ENCODE data around the gene OTOS. TPM values are rescaled to one million over a fixed set of nuclear protein-coding genes. Genes with fewer than 3 reads are reported as not detected.

OTOS gene
- total RNA-seq, 4 donors from 2014 or later = not detected

DNA sequence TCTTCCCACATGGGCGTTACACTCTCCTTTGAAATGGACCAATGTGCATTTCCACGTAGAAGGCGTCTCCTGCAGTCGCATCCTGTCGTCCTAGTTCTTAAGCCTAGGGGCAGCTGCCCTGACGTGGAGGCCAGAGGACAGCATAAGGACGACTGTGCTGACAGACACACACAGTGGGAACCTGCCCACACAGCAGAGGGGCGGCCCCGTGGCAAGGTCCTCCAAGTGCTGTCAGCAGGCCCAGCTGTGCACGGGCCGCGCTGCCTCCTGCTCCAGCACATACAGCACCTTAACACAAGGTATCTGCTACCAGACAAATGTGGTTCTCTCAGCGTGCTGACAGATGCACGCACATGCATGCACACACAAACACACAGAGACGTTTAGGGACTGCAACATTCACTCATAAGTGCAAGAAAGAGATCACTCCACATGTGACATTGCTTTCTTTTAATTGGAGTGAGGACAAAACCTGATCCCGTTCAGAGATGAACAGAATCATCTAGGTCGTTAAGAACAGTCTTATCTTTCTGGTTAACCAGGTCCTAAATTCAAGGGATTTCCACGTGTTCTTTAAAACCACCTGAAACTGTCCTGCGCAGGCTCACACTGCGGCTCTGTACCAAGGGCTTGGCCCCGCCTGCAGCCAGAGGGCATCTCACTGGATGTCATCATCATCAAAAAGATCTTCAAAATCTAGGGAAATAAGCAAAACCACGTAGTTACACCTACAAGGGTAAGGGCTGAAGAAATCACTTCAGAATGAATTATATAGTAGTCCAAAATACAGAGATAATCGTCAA lies 9.9 kb downstream of the OTOS start:
- in situ Hi-C loops (cut with MboI; ENCODE audit: low sequenced_read_pairs in 4 of 4) (loop anchor here in 1 of 4 donors (25.0 kb wide), 1 partner anchor 1093 kb away; no protein-coding TSS in a partner anchor), intact Hi-C loops (cut with DNase I; ENCODE audit: low total_unique reads) (loop anchor here (10.0 kb wide), 1 partner anchor 304 kb away; the partner anchor contains the start of gene GPC1)
- H3K36me3 ChIP-seq = peaks cover 0 to 38% of the 10 kb centered on the region in 2 donors
- H3K9me3 ChIP-seq = no peaks in the 10 kb centered on the region
- peaks cover 26 to 36% of the 10 kb centered on the region in 2 donors for H3K4me1 ChIP-seq
- DNase-seq (no peak), ATAC-seq (no peak)
- no peak for TF ChIP-seq POLR2A (IDR thresholded peaks at IDR 0.05)
- TF ChIP-seq, protein P1, sequence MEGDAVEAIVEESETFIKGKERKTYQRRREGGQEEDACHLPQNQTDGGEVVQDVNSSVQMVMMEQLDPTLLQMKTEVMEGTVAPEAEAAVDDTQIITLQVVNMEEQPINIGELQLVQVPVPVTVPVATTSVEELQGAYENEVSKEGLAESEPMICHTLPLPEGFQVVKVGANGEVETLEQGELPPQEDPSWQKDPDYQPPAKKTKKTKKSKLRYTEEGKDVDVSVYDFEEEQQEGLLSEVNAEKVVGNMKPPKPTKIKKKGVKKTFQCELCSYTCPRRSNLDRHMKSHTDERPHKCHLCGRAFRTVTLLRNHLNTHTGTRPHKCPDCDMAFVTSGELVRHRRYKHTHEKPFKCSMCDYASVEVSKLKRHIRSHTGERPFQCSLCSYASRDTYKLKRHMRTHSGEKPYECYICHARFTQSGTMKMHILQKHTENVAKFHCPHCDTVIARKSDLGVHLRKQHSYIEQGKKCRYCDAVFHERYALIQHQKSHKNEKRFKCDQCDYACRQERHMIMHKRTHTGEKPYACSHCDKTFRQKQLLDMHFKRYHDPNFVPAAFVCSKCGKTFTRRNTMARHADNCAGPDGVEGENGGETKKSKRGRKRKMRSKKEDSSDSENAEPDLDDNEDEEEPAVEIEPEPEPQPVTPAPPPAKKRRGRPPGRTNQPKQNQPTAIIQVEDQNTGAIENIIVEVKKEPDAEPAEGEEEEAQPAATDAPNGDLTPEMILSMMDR (IDR thresholded peaks at IDR 0.05 in 4 of 5, conservative IDR thresholded peaks at IDR 0.05 in 1 of 5) = no peak
- H3K27ac ChIP-seq = no peak overlapping the region
- H3K27me3 ChIP-seq = no peaks in the 10 kb centered on the region
- H3K4me3 ChIP-seq = no peak overlapping the region

DNA sequence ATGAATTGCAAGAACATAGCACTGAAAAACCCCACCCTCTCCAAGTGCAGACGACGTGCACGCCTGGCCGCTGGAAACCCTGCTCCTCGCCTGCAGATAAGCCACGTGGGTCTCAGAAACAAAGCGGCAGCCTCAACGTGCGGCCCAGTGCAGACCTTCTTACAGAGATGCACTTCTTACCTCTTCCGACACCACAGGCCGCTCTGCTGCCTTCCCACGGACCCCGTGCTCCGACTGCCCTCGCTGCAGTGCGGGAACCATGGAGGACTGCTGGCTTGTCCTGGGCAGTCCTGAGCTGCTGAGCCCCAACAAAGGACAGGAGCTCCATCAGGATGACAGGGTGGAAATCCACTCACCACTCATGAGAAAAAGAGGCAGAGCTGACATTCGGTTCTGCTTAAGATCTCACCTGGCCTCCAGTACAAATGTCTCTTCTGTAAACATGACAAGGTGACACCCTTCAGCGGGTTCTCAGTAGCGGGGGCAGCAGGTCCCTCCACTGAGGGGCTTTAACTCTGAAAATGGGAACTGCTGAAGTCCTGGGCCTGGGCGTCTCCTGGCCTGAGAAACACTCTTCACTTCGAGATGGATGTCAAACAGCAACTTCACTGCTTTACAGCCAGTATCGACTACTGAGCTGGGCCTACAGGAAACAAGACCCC lies 10.6 kb downstream of the OTOS start:
- in situ Hi-C loops (cut with MboI; ENCODE audit: low sequenced_read_pairs in 4 of 4) = loop anchor here in 1 of 4 donors (25.0 kb wide), 1 partner anchor 1093 kb away; no protein-coding TSS in a partner anchor
- no peak overlapping the region for H3K27ac ChIP-seq
- peaks cover 0 to 38% of the 10 kb centered on the region in 2 donors for H3K36me3 ChIP-seq
- TF ChIP-seq, protein P1 (IDR thresholded peaks at IDR 0.05 in 4 of 5, conservative IDR thresholded peaks at IDR 0.05 in 1 of 5) = no peak
- no peak for TF ChIP-seq POLR2A (IDR thresholded peaks at IDR 0.05)
- ATAC-seq = no peak
- no peaks in the 10 kb centered on the region for H3K27me3 ChIP-seq
- intact Hi-C loops (cut with DNase I; ENCODE audit: low total_unique reads) = loop anchor here (10.0 kb wide), 1 partner anchor 305 kb away; the partner anchor contains the start of gene GPC1
- peaks cover 19 to 29% of the 10 kb centered on the region in 2 donors for H3K4me1 ChIP-seq
- no peaks in the 10 kb centered on the region for H3K9me3 ChIP-seq
- H3K4me3 ChIP-seq = no peak overlapping the region
- no peak for DNase-seq

DNA sequence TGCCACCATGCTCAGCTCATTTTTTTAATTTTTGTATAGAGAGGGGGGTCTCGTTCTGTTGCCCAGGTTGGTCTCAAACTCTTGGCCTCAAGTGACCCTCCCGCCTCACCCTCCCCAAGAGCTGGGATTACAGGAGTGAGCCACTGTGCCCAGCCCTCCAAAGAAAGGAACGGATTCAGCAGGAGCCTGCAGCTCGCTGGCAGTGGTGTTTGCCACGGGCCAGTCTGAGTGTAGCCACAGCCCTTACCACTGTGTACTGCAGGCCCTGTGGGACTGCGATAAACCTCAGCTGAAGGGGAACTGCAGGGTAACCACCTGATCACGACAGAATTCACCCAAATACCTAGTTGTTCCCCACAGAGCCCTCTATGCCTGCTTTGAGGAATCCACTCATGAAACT lies 11.1 kb downstream of the OTOS start:
- TF ChIP-seq, protein P1 (IDR thresholded peaks at IDR 0.05 in 4 of 5, conservative IDR thresholded peaks at IDR 0.05 in 1 of 5) = no peak
- TF ChIP-seq POLR2A (IDR thresholded peaks at IDR 0.05) = no peak
- peak overlapping the region in 2 of 4 donors; percentile 63 to 79 for H3K27ac ChIP-seq
- ATAC-seq = no peak
- peaks cover 0 to 38% of the 10 kb centered on the region in 2 donors for H3K36me3 ChIP-seq
- no peak for DNase-seq
- H3K27me3 ChIP-seq = no peaks in the 10 kb centered on the region
- H3K9me3 ChIP-seq = no peaks in the 10 kb centered on the region
- no peak overlapping the region for H3K4me3 ChIP-seq
- intact Hi-C loops (cut with DNase I; ENCODE audit: low total_unique reads) = no loop called here
- H3K4me1 ChIP-seq = peaks cover 13 to 24% of the 10 kb centered on the region in 2 donors
- in situ Hi-C loops (cut with MboI; ENCODE audit: low sequenced_read_pairs in 4 of 4) = loop anchor here in 1 of 4 donors (25.0 kb wide), 1 partner anchor 1092 kb away; no protein-coding TSS in a partner anchor

DNA sequence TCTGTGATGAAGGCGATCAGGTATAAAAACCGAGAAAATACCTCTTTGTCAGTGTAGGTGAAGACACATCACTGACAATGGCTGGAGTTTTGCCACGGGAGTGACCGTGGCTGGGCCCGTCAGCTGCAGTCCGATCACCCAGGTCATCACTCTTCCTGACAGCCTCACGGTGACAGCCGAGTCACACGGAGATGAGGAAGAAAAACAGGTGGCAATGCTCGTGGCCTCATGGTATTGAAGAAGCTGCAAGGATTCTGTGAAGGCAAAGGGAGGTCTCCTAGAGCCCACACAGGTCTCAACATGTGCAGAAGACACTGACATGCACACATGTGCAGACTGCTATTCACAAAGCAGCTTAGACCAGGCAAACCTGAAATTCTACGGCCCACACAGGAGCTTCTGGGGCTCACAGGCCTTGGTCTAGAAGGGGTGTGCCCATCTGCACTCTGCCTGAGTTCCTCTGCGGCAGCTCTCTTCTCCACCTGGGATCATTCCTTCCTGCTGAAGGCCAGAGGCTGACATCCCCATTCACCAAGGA lies 11.8 kb downstream of the OTOS start:
- peak; percentile 64 to 80 for DNase-seq

More for the DNA sequence above, 11.8 kb downstream of the OTOS start:
- Histone ChIP-seq H3K27me3 (no peaks in the 10 kb centered on the region), H3K27ac (peak overlapping the region; percentile 49 to 79 (median 69)), H3K36me3 (peaks cover 0 to 37% of the 10 kb centered on the region in 2 donors), H3K4me3 (no peak overlapping the region), H3K9me3 (no peaks in the 10 kb centered on the region), H3K4me1 (peaks cover 12 to 23% of the 10 kb centered on the region in 2 donors)
- no peak for TF ChIP-seq POLR2A (IDR thresholded peaks at IDR 0.05)
- TF ChIP-seq, protein P1 (IDR thresholded peaks at IDR 0.05 in 4 of 5, conservative IDR thresholded peaks at IDR 0.05 in 1 of 5) = no peak
- intact Hi-C loops (cut with DNase I; ENCODE audit: low total_unique reads) (no loop called here), in situ Hi-C loops (cut with MboI; ENCODE audit: low sequenced_read_pairs in 4 of 4) (loop anchor here in 1 of 4 donors (25.0 kb wide), 1 partner anchor 1091 kb away; no protein-coding TSS in a partner anchor)
- peak; percentile 81 to 91 for ATAC-seq

Data from gastrocnemius medialis (tissue), 4 donors.